ENCODE results near the gene PKLR. TPM values are rescaled to one million over a fixed set of nuclear protein-coding genes. Genes with fewer than 3 reads are reported as not detected.
"Not testable (repeated sequence)": the region's sequence is repeated elsewhere in the genome, so short reads cannot be mapped to it uniquely, and the experiment has no call there.

PKLR gene
- total RNA-seq, 4 donors from 2014 or later: 0.13 to 1.7 (median 0.77) TPM

DNA sequence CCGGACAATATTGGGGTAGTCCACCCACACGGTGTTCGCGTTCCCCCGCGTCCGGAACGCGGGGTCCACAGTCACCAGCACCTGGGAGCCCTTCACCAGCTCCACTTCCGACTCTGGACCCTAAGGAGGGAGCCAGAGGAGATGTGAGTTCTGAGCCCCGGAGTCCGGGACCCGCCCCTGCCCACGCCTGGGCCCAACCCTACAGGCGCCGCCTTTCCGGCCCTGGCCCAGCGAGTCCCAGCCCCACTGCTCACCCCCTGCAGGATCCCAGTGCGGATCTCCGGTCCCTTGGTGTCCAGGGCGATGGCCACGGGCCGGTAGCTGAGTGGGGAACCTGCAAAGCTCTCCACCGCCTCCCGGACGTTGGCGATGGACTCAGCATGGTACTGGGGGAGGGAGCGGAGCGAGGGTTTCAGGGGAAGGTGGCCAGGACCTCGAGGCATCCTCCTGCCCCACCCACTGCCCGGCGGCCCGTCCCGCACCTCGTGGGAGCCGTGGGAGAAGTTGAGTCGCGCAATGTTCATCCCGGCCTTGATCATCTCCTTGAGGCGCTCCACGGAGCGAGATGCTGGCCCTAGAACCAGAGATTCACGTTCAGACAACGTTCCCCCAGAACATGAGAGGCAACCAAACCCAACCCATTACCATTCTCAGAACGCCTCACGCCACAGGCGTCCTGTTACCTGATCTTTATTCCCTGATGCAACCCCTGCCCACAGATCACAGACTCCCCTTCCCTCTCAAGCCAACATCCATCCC, 5.9 kb downstream of the PKLR start:
- no peak overlapping the region for H3K4me3 ChIP-seq (ENCODE audit: low read depth, poor library complexity, severe bottlenecking)
- TF ChIP-seq, protein P1, sequence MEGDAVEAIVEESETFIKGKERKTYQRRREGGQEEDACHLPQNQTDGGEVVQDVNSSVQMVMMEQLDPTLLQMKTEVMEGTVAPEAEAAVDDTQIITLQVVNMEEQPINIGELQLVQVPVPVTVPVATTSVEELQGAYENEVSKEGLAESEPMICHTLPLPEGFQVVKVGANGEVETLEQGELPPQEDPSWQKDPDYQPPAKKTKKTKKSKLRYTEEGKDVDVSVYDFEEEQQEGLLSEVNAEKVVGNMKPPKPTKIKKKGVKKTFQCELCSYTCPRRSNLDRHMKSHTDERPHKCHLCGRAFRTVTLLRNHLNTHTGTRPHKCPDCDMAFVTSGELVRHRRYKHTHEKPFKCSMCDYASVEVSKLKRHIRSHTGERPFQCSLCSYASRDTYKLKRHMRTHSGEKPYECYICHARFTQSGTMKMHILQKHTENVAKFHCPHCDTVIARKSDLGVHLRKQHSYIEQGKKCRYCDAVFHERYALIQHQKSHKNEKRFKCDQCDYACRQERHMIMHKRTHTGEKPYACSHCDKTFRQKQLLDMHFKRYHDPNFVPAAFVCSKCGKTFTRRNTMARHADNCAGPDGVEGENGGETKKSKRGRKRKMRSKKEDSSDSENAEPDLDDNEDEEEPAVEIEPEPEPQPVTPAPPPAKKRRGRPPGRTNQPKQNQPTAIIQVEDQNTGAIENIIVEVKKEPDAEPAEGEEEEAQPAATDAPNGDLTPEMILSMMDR (IDR thresholded peaks at IDR 0.05): no peak
- no peak for TF ChIP-seq POLR2A (IDR thresholded peaks at IDR 0.05)
- intact Hi-C loops (cut with DNase I; ENCODE audit: low total_unique reads): no loop called here
- DNase-seq (ENCODE audit: low spot score in 2 of 2): no peak
- WGBS, 2 donors: 9 to 12% methylated on average over 34 to 40 of the region's 47 CpGs

GRCh38 chr1:155294520-155295182, 6.6 kb downstream of the PKLR start:
- WGBS, 2 donors: 48 to 62% methylated on average over 44 to 46 of the region's 46 CpGs
- DNase-seq (ENCODE audit: low spot score in 2 of 2): no peak
- TF ChIP-seq, protein P1 (IDR thresholded peaks at IDR 0.05): no peak
- TF ChIP-seq POLR2A (IDR thresholded peaks at IDR 0.05): no peak
- intact Hi-C loops (cut with DNase I; ENCODE audit: low total_unique reads): no loop called here
- no peak overlapping the region for H3K4me3 ChIP-seq (ENCODE audit: low read depth, poor library complexity, severe bottlenecking)

- DNase-seq (ENCODE audit: low spot score in 2 of 2): no peak
- 87 to 90% methylated on average over 17 of the region's 17 CpGs for WGBS, 2 donors
- no peak for TF ChIP-seq POLR2A (IDR thresholded peaks at IDR 0.05)
- TF ChIP-seq, protein P1 (IDR thresholded peaks at IDR 0.05): no peak
- no peak overlapping the region for H3K4me3 ChIP-seq (ENCODE audit: low read depth, poor library complexity, severe bottlenecking)
- intact Hi-C loops (cut with DNase I; ENCODE audit: low total_unique reads): no loop called here
These were observed 8.0 kb downstream of the PKLR start for GRCh38 chr1:155293086-155293749.

- 84% methylated on average over 10 of the region's 10 CpGs for WGBS, 2 donors
These were observed 10.2 kb downstream of the PKLR start for GRCh38 chr1:155291006-155291405.

GRCh38 chr1:155287987-155288543, 13.2 kb downstream of the PKLR start:
- H3K4me3 ChIP-seq (ENCODE audit: low read depth, poor library complexity, severe bottlenecking): no peak overlapping the region
- no peak for DNase-seq (ENCODE audit: low spot score in 2 of 2)
- intact Hi-C loops (cut with DNase I; ENCODE audit: low total_unique reads): no loop called here
- WGBS, 2 donors: 95 to 96% methylated on average over 7 to 15 of the region's 21 CpGs
- TF ChIP-seq POLR2A (IDR thresholded peaks at IDR 0.05): no peak
- TF ChIP-seq, protein P1 (IDR thresholded peaks at IDR 0.05): no peak

More at GRCh38 chr1:155291006-155291405, 10.2 kb downstream of the PKLR start:
- DNase-seq (ENCODE audit: low spot score in 2 of 2); intact Hi-C loops (cut with DNase I; ENCODE audit: low total_unique reads); H3K4me3 ChIP-seq (ENCODE audit: low read depth, poor library complexity, severe bottlenecking): not testable (repeated sequence)

DNA sequence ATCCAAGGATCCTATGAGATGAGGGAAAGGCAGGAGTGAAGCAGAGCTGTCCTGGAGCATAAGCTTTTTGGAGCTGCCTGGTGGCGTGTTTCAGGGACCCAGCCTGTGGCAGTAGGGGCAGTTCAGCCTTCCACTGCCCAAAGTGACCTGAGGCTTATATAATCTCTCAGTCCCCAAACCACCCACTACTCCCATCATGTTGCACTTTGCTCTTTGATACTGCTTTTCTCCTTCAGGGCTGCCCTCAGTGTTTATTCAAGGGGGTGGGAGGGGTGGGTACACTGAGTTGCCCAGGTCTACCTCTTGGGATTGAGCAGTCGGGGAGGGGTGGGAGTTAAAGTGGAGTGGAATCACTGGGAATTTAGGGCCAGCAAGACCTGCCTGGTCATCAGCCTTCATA, 14.7 kb downstream of the PKLR start:
- H3K4me3 ChIP-seq (ENCODE audit: low read depth, poor library complexity, severe bottlenecking): no peak overlapping the region
- TF ChIP-seq, protein P1 (IDR thresholded peaks at IDR 0.05): no peak
- TF ChIP-seq POLR2A (IDR thresholded peaks at IDR 0.05): no peak
- intact Hi-C loops (cut with DNase I; ENCODE audit: low total_unique reads): no loop called here
- 93% methylated on average over 2 of the region's 2 CpGs for WGBS, 2 donors
- no peak for DNase-seq (ENCODE audit: low spot score in 2 of 2)

Measured in lower leg skin (tissue), 4 donors.